ENCODE measurements around the gene DBI.

DNA sequence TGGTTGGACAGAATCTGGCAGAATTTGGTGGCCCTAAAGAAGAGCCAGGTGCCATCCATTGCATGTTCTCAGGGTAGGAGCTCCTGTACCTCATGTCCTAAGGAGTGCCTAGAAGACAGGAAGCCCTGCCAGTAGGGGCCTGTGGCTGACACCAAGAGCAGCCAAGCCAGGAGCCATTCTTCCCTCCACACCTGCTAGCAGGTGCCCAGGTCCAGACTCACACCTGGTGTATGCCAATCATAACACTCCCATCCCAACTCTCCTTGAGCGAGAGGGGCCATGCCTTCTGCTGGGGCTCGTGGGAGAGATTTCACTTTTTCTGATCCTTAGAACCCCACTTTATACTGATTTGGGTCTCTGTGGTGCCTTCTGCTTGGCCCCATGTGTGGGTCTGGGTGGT is 38.4 kb downstream of the DBI start:
- TF ChIP-seq, protein P1, sequence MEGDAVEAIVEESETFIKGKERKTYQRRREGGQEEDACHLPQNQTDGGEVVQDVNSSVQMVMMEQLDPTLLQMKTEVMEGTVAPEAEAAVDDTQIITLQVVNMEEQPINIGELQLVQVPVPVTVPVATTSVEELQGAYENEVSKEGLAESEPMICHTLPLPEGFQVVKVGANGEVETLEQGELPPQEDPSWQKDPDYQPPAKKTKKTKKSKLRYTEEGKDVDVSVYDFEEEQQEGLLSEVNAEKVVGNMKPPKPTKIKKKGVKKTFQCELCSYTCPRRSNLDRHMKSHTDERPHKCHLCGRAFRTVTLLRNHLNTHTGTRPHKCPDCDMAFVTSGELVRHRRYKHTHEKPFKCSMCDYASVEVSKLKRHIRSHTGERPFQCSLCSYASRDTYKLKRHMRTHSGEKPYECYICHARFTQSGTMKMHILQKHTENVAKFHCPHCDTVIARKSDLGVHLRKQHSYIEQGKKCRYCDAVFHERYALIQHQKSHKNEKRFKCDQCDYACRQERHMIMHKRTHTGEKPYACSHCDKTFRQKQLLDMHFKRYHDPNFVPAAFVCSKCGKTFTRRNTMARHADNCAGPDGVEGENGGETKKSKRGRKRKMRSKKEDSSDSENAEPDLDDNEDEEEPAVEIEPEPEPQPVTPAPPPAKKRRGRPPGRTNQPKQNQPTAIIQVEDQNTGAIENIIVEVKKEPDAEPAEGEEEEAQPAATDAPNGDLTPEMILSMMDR (conservative IDR thresholded peaks at IDR 0.05; ENCODE audit: low read depth, low read length) = no peak
- no peak for TF ChIP-seq EZH2 (IDR thresholded peaks at IDR 0.05; ENCODE audit: borderline replicate concordance, low read depth, low read length, poor library complexity, severe bottlenecking)
